HepG2 (cell line): Measurements from ENCODE around the gene LUC7L2.

Source experiments
- CHD2 ChIP-seq: IDR thresholded peaks from 2 replicates; pipeline ENCODE4 v1.6.1; 2011; ENCODE audit warnings: low read depth, low read length, improper control_type of control experiment
- EZH2 ChIP-seq: conservative IDR thresholded peaks from 2 replicates; pipeline ENCODE4 v1.6.1; 2012; ENCODE audit warnings: mild to moderate bottlenecking, low read depth, low read length, moderate library complexity
- FOXM1 ChIP-seq: sonication (generic); formaldehyde crosslinking; IDR thresholded peaks from 2 replicates; pipeline ENCODE4 v1.5.0; 2020; ENCODE audit warnings: missing genetic modification reagents
- GPN1 ChIP-seq: sonication (generic); formaldehyde crosslinking; IDR thresholded peaks from 2 replicates; pipeline ENCODE4 v1.5.1; 2020; ENCODE audit warnings: missing genetic modification reagents, borderline replicate concordance
- JUN ChIP-seq: sonication (generic); formaldehyde crosslinking; IDR thresholded peaks from 2 replicates; pipeline ENCODE4 v1.4.0; 2020; ENCODE audit warnings: mild to moderate bottlenecking, missing genetic modification reagents
- PAX8 ChIP-seq: sonication (generic); formaldehyde crosslinking; IDR thresholded peaks from 2 replicates; pipeline ENCODE4 v1.8.0; 2022; ENCODE audit warnings: mild to moderate bottlenecking, missing genetic modification reagents, borderline replicate concordance
- SMAD3 ChIP-seq: sonication (generic); formaldehyde crosslinking; IDR thresholded peaks from 2 replicates; pipeline ENCODE4 v1.4.0; 2020; ENCODE audit warnings: missing genetic modification reagents
- SMARCE1 ChIP-seq: fragments of 450-650 bp; IDR thresholded peaks from 2 replicates; pipeline ENCODE4 v1.6.1; 2017; ENCODE audit warnings: borderline replicate concordance
- SP4 ChIP-seq: sonication (generic); formaldehyde crosslinking; IDR thresholded peaks from 2 replicates; pipeline ENCODE4 v1.8.1; 2023; ENCODE audit warnings: mild to moderate bottlenecking, missing genetic modification reagents
- SUZ12 ChIP-seq: fragments of 150-350 bp; IDR thresholded peaks from 2 replicates; pipeline ENCODE4 v1.6.1; 2014; ENCODE audit warnings: low read depth, low read length
- ZFP37 ChIP-seq: sonication (generic); formaldehyde crosslinking; IDR thresholded peaks from 2 replicates; pipeline ENCODE4 v1.4.0; 2020; ENCODE audit warnings: missing genetic modification reagents, borderline replicate concordance
- ZNF274 ChIP-seq: sonication (generic); formaldehyde crosslinking; IDR thresholded peaks from 2 replicates; pipeline ENCODE4 v1.5.1; 2020; ENCODE audit warnings: mild to moderate bottlenecking, missing genetic modification reagents
- TF ChIP-seq, protein P1 (sequence below): sonication (generic); formaldehyde crosslinking; IDR thresholded peaks from 2 replicates; pipeline ENCODE4 v1.5.0; 2020; ENCODE audit warnings: mild to moderate bottlenecking, missing genetic modification reagents, moderate library complexity

GRCh38 chr7:139358541-139359365 is 941 bp upstream of the LUC7L2 start:
- TF ChIP-seq CHD2: no peak
- no peak for TF ChIP-seq SUZ12
- no peak for TF ChIP-seq PAX8 (CRISPR knock-in tag)
- no peak for TF ChIP-seq FOXM1 (CRISPR knock-in tag)
- no peak for TF ChIP-seq JUN
- TF ChIP-seq, protein P1, sequence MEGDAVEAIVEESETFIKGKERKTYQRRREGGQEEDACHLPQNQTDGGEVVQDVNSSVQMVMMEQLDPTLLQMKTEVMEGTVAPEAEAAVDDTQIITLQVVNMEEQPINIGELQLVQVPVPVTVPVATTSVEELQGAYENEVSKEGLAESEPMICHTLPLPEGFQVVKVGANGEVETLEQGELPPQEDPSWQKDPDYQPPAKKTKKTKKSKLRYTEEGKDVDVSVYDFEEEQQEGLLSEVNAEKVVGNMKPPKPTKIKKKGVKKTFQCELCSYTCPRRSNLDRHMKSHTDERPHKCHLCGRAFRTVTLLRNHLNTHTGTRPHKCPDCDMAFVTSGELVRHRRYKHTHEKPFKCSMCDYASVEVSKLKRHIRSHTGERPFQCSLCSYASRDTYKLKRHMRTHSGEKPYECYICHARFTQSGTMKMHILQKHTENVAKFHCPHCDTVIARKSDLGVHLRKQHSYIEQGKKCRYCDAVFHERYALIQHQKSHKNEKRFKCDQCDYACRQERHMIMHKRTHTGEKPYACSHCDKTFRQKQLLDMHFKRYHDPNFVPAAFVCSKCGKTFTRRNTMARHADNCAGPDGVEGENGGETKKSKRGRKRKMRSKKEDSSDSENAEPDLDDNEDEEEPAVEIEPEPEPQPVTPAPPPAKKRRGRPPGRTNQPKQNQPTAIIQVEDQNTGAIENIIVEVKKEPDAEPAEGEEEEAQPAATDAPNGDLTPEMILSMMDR (CRISPR knock-in tag): no peak
- no peak for TF ChIP-seq SP4
- no peak for TF ChIP-seq SMAD3 (CRISPR knock-in tag)
- no peak for TF ChIP-seq ZFP37
- no peak for TF ChIP-seq GPN1 (CRISPR knock-in tag)
- TF ChIP-seq ZNF274 (CRISPR knock-in tag): no peak
- no peak for TF ChIP-seq EZH2
- no peak for TF ChIP-seq SMARCE1
